Endodermal cell (in vitro differentiated cells): Measurements from ENCODE around the gene NNT. TPM values are rescaled to one million over a fixed set of nuclear protein-coding genes. Genes with fewer than 3 reads are reported as not detected.

Experiments used
- DNase-seq: peaks from one replicate; pipeline ENCODE4 v3.0.0-alpha.2; 2017
- H3K27ac ChIP-seq: 2 replicates; pipeline ENCODE4 v1.5.1; 2013; ENCODE audit warnings: mild to moderate bottlenecking, low read depth, low read length, moderate library complexity
- H3K27me3 ChIP-seq: 2 replicates; pipeline ENCODE4 v1.6.1; 2013; ENCODE audit warnings: mild to moderate bottlenecking, low read length, moderate library complexity; ENCODE audit not compliant: insufficient read depth, control insufficient read depth, poor library complexity, severe bottlenecking
- H3K36me3 ChIP-seq: 2 replicates; pipeline ENCODE4 v1.7.0; 2013; ENCODE audit warnings: mild to moderate bottlenecking, low read length, moderate library complexity; ENCODE audit not compliant: control insufficient read depth, insufficient read depth
- H3K4me1 ChIP-seq: one replicate; pipeline ENCODE4 v1.7.0; 2013; ENCODE audit warnings: low read length; ENCODE audit not compliant: control insufficient read depth, insufficient read depth
- H3K4me3 ChIP-seq: 2 replicates; pipeline ENCODE4 v1.5.1; 2013; ENCODE audit warnings: mild to moderate bottlenecking, low read length, moderate library complexity
- H3K9ac ChIP-seq: 2 replicates; pipeline ENCODE4 v1.6.1; 2013; ENCODE audit warnings: mild to moderate bottlenecking, low read length, moderate library complexity; ENCODE audit not compliant: poor library complexity, severe bottlenecking; ENCODE audit errors: extremely low read depth
- H3K9me3 ChIP-seq: 2 replicates; pipeline ENCODE4 v1.6.1; 2013; ENCODE audit warnings: mild to moderate bottlenecking, low read length, moderate library complexity; ENCODE audit not compliant: control insufficient read depth
- H3K27ac Mint-ChIP-seq: 2 replicates; pipeline ENCODE4 v1.8.0; 2020; ENCODE audit warnings: mixed read lengths
- H3K27me3 Mint-ChIP-seq: 2 replicates; pipeline ENCODE4 v1.8.0; 2021; ENCODE audit warnings: mild to moderate bottlenecking, mixed read lengths; ENCODE audit not compliant: insufficient read depth
- H3K36me3 Mint-ChIP-seq: 2 replicates; pipeline ENCODE4 v1.8.0; 2020; ENCODE audit warnings: low read depth, mixed read lengths
- H3K4me1 Mint-ChIP-seq: 2 replicates; pipeline ENCODE4 v1.8.0; 2020; ENCODE audit warnings: mixed read lengths
- H3K4me3 Mint-ChIP-seq: 2 replicates; pipeline ENCODE4 v1.8.0; 2020; ENCODE audit warnings: mild to moderate bottlenecking, moderate library complexity, mixed read lengths
- H3K9me3 Mint-ChIP-seq: 2 replicates; pipeline ENCODE4 v1.8.0; 2020; ENCODE audit warnings: mild to moderate bottlenecking, mixed read lengths
- WGBS, 2 experiments: methylation state at CpG; one replicate each; pipeline versions ENCODE4 v1.1.5 to v1.1.7; 2013; ENCODE audit warnings: missing lambda C conversion rate in 2 of 2, mixed read lengths in 1 of 2; ENCODE audit not compliant: insufficient coverage in 1 of 2, insufficient read length in 1 of 2; 5-methylcytosine and 5-hydroxymethylcytosine counted together
- total RNA-seq, 2 donors: library from RNA; stranded (reverse); fragmentation: NEBNext Ultra II Directional in 1 of 2; extraction: Animal tissue kit (Norgen Biotek cat#: 25700) in 1 of 2; gene quantifications; 2 replicates in 1 of 2; 3 replicates in 1 of 2; pipeline ENCODE4 v1.2.1, GENCODE V29; 2021
- TF ChIP-seq, protein P1 (sequence below): fragments of 200-600 bp; sonication (generic); conservative IDR thresholded peaks from 2 replicates; pipeline ENCODE4 v1.5.0; 2021; ENCODE audit warnings: antibody characterized with exemption, mild to moderate bottlenecking

Gene NNT
- total RNA-seq, 2 donors from 2014 or later: 27.5 to 27.9 TPM

- DNase-seq: no peak
- H3K27ac Mint-ChIP-seq: no peak overlapping the region
- Histone ChIP-seq H3K9me3 (peaks cover 4% of the 10 kb centered on the region), H3K4me3 (no peak overlapping the region), H3K27me3 (no peaks in the 10 kb centered on the region), H3K4me1 (no peaks in the 10 kb centered on the region), H3K27ac (no peak overlapping the region), H3K36me3 (peaks cover 45% of the 10 kb centered on the region), H3K9ac (no peak overlapping the region)
- WGBS, 2 experiments: 95% methylated on average over 1 of the region's 1 CpG; no CpG with 5 or more reads in 1 of the 2 experiments
- no peaks in the 10 kb centered on the region for H3K4me1 Mint-ChIP-seq
- H3K4me3 Mint-ChIP-seq: no peak overlapping the region
- H3K9me3 Mint-ChIP-seq: no peaks in the 10 kb centered on the region
- TF ChIP-seq, protein P1, sequence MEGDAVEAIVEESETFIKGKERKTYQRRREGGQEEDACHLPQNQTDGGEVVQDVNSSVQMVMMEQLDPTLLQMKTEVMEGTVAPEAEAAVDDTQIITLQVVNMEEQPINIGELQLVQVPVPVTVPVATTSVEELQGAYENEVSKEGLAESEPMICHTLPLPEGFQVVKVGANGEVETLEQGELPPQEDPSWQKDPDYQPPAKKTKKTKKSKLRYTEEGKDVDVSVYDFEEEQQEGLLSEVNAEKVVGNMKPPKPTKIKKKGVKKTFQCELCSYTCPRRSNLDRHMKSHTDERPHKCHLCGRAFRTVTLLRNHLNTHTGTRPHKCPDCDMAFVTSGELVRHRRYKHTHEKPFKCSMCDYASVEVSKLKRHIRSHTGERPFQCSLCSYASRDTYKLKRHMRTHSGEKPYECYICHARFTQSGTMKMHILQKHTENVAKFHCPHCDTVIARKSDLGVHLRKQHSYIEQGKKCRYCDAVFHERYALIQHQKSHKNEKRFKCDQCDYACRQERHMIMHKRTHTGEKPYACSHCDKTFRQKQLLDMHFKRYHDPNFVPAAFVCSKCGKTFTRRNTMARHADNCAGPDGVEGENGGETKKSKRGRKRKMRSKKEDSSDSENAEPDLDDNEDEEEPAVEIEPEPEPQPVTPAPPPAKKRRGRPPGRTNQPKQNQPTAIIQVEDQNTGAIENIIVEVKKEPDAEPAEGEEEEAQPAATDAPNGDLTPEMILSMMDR: no peak
- H3K27me3 Mint-ChIP-seq: no peaks in the 10 kb centered on the region
- H3K36me3 Mint-ChIP-seq: peaks cover 15% of the 10 kb centered on the region
These were observed 55.5 kb downstream of the NNT start for GRCh38 chr5:43658509-43658908.

DNA sequence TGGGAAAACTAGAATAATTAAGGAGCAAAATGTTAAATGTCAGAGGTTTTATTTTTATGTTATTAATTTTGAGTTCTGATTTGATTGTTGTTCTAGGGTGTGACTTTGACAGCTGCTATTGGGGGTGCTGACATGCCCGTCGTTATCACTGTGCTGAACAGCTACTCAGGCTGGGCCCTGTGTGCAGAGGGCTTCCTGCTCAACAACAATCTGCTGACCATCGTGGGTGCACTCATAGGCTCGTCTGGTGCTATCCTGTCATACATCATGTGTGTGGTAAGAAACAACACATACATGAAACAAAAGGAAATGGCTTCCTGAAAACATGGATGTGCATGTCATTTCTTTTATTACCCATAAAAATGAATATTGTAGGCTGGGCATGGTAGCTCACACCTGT lies 56.1 kb downstream of the NNT start:
- TF ChIP-seq, protein P1: no peak
- 97 to 100% methylated on average over 2 to 4 of the region's 4 CpGs for WGBS, 2 experiments
- Histone ChIP-seq H3K4me1 (no peaks in the 10 kb centered on the region), H3K4me3 (no peak overlapping the region), H3K9ac (no peak overlapping the region), H3K27ac (no peak overlapping the region), H3K9me3 (peaks cover 4% of the 10 kb centered on the region), H3K36me3 (peaks cover 49% of the 10 kb centered on the region), H3K27me3 (no peaks in the 10 kb centered on the region)
- no peaks in the 10 kb centered on the region for H3K27me3 Mint-ChIP-seq
- DNase-seq: no peak
- no peak overlapping the region for H3K4me3 Mint-ChIP-seq
- no peaks in the 10 kb centered on the region for H3K4me1 Mint-ChIP-seq
- H3K9me3 Mint-ChIP-seq: no peaks in the 10 kb centered on the region
- H3K36me3 Mint-ChIP-seq: peaks cover 15% of the 10 kb centered on the region
- H3K27ac Mint-ChIP-seq: no peak overlapping the region

- Mint-ChIP-seq H3K27ac (no peak overlapping the region), H3K9me3 (peaks cover 9% of the 10 kb centered on the region), H3K27me3 (no peaks in the 10 kb centered on the region), H3K4me3 (no peak overlapping the region), H3K4me1 (no peaks in the 10 kb centered on the region), H3K36me3 (peaks cover 29% of the 10 kb centered on the region)
- Histone ChIP-seq H3K4me1 (no peaks in the 10 kb centered on the region), H3K36me3 (peaks cover 52% of the 10 kb centered on the region), H3K4me3 (no peak overlapping the region), H3K9ac (no peak overlapping the region), H3K27me3 (no peaks in the 10 kb centered on the region), H3K27ac (no peak overlapping the region), H3K9me3 (peaks cover 11% of the 10 kb centered on the region)
- no peak for DNase-seq
- no CpG with 5 or more reads among the region's 2 CpGs for whole genome bisulfite sequencing, 2 experiments
- TF ChIP-seq, protein P1: peak; percentile 77
These were observed 58.1 kb downstream of the NNT start for GRCh38 chr5:43661102-43661501.
